HG03108 (cell line): ENCODE measurements around the gene MYBPC2.

ENCODE experiments used
- ATAC-seq: cut with Tn5 transposase; IDR thresholded peaks from one replicate; pipeline ENCODE4 v1.9.1; 2021; ENCODE audit warnings: moderate library complexity; ENCODE audit not compliant: unreplicated experiment

Gene MYBPC2

DNA sequence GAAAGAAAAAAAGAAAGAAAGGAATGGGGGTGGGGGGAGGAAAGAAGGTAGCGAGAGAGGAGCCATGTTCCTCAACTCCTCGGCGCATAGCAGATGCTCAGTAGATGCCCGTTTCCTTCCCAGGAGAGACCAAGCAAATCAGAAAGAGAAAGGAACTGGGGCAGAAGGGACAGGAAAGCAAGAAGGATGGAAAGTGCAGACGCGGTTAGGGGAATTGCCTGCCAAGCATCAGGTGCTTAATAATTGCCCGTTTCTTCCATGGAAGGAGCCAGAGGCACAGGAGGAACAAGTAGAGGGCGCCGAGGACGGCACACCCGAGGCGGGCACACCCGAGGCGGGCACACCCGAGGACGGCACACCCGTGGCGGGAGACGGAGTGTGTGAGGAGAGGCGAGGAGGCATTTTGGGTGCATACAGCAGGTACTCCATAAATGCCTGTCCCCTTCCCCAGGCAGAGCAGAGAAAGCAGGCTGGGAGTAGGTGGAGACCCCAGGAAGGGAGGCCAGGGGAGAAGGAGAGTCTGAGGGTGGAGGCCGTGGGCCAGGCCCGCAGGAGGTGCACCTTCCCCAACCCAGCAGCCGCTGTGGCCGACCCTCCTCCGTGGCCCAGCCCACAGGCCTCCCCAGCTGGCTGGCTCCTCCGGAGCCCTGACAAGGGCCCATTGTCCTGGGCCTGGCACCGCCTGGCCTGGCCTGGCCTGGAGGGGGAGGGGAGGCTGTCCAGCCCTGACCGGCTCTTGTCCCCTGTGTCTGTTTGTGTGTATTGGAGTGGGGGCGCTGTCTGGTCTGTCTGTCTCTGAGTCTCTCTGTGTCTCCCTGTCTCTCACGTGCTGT is 63.7 kb downstream of the MYBPC2 start:
- no peak for ATAC-seq

DNA sequence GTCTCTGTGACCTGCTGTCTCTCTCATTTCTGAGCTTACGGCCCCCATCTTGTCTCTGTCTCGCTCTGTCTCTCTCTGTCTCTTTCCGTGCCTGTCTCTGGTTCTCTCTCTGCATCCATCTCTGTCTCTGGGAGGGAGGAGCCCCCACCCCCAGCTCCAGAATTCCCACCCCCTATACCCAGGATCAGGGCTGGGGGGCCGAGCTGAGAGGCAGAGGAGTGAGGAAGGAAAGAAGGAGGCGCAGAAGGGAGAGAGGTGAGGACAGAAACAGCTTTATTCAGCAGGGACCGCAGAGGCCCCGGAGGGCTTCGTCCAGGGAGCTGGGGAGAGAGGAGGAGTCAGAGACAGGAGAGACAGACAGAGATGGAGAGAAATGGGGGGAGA is 64.3 kb downstream of the MYBPC2 start:
- ATAC-seq, result no peak

DNA sequence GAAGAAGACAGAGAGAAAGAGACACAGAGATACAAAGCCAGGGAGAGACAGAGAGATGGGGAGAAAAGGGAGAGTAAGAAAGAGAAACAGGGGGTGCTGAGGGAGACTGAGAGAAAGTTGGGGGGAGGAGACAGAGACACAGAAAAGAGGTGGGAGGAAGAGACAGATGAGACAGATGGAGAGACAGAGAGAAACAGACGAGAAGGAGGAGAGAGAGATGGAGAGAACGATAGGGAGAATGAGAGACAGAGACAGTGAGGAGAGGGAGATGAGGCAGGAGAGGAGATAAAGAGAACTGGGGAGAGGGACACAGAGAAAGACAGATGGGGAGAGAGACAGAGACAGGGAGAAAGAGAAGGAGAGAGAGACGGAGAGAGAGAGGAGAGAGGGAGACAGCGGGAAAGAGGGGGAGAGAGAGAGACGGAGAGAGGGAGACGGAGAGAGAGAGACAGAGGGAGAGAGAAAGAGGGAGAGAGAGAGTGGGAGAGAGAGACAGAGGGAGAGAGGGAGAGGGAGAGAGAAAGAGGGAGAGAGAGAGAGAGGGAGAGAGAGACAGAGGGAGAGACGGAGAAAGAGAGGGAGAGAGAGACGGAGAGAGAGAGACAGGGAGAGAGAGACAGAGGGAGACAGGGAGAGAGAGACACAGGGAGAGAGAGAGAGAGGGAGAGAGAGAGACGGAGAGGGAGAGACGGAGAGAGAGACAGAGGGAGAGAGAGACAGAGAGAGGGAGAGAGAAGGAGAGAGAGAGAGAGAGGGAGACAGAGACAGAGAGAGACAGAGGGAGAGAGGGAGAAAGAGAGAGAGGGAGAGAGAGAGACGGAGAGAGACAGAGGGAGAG is 65.7 kb downstream of the MYBPC2 start:
- no peak for ATAC-seq

- ATAC-seq, result no peak
Observed at GRCh38 chr19:50500060-50500752, 67.5 kb downstream of the MYBPC2 start.

- no peak for ATAC-seq
Observed at GRCh38 chr19:50500753-50501151, 68.1 kb downstream of the MYBPC2 start.

DNA sequence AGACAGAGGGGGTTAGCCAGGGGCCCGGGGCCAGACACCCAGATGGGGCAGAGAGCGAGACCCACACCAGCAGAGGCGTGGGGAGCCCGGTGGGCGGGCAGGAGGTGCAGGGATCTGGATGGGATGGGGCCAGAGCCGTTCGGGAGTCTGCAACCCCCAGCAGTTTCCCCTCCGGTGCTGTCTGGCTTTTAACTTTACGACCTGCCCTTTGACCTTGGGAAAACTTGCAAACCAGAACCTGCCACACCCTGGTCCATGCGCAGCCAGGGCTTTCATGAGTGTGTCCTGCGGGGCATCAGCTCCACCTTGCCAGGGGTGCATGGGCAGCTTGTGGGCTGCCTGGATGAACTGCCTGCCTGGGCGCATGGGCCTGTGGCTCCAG is 68.5 kb downstream of the MYBPC2 start:
- ATAC-seq, result no peak

GRCh38 chr19:50501568-50502475 is 69.1 kb downstream of the MYBPC2 start:
- ATAC-seq, result no peak

DNA sequence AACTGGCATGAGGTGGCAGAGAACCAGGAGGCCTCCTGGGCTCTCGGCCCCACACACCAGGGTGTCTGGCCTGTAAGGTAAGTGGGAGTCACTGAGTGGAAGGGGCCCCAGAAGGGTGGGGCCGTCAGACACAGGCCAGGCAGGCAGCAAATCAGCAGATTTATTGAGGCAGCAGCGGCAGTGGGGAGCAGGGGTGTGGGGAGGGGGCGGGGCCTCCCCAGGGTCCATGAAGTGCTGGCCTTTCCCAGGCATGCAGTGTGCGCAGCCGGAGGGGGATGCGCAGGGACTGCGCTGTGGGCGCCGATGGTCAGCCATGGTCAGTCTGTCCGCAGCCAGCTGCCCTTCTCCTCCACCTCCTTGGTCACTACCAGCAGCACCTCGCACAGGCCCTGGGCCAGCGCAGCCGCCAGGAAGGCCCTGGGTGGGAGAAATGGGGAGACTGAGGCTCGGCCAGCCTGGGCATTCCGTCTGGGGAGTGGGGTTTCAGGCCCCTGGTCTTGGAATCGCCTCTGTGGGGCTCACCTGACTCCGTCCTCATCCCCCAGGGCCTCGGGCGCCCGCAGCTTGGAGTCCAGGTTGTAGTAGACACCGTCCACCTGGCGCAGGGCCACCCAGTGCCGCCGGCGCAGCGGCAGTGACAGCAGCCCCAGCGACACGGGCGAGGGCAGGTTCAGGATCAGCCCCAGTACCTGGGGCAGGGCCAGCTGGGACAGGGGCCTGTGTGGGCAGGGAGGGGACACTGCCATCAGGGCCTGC is 73.3 kb downstream of the MYBPC2 start:
- ATAC-seq, result no peak

DNA sequence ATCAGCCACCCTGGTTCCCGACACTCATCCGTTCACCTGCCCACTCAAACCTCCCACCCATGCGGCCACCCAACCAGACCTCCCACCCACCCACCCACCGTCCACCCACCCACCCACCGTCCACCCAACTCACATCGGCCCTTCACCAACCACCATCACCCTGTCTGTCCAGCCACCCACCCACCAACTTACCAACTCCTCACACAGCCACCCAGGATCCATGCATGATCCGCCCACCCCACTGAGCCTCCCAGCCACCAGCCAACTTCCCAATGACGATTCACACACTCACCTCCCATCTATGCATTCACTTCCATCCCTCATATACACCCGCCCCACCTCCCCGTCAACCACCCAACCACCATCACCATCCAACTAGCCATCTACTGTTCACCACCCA is 74.0 kb downstream of the MYBPC2 start:
- ATAC-seq, result no peak

DNA sequence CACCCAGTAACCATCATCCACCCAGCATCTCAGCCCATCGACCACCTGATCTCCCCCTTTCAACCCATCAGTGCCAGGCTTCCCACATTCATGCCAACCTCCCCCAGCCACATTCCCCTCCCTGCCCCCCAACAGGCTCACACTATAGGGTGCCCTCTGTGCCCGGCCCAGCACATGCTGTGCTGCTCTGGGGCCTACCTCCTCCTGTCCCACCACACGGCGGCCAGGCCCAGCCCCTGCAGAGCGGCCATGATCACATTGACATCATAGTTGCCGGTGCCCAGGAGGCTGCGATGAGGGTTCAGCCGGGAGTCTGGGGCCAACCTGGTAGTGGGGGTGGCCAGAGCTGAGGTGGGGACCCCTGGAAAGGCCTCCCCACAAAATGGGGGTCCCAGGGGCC is 74.7 kb downstream of the MYBPC2 start:
- ATAC-seq, result no peak

DNA sequence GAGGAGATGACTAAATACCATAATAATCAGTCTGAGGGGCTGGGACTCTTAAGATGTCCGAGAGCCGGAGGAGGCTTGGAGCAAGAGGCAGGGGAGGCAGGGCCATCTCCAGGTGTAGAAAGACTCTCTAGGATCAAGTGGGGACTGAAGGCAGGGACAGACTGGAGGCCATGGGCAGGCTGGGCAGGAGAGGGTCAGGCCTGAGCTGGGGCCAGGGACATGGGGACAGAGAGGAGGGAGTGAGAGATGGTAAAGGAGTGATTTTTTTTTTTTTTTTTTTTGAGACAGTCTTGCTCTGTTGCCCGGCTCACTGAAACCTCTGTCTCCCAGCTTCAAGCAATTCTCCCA is 76.1 kb downstream of the MYBPC2 start:
- ATAC-seq, result no peak

- no peak for ATAC-seq
Observed at GRCh38 chr19:50509366-50509765, 76.7 kb downstream of the MYBPC2 start.

GRCh38 chr19:50510121-50510670 is 77.5 kb downstream of the MYBPC2 start:
- ATAC-seq, result no peak

DNA sequence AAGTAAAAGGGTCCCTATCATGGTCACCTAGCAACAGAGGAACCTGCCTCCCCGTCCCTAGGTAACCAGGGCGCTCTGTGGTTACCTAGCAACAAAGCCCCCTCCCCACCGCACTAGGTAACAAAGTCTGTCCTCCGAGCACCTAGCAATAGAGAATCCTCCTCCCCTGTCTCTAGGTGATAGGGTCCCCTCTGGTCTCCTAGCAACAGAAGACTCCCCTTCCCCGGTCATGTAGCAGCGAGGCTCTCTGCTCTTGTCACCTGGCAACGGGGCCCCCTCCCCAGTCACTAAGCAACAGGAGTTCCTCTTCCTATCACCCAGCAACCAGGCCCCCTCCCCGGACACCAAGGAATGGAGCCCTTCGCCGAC is 78.0 kb downstream of the MYBPC2 start:
- ATAC-seq, result no peak

DNA sequence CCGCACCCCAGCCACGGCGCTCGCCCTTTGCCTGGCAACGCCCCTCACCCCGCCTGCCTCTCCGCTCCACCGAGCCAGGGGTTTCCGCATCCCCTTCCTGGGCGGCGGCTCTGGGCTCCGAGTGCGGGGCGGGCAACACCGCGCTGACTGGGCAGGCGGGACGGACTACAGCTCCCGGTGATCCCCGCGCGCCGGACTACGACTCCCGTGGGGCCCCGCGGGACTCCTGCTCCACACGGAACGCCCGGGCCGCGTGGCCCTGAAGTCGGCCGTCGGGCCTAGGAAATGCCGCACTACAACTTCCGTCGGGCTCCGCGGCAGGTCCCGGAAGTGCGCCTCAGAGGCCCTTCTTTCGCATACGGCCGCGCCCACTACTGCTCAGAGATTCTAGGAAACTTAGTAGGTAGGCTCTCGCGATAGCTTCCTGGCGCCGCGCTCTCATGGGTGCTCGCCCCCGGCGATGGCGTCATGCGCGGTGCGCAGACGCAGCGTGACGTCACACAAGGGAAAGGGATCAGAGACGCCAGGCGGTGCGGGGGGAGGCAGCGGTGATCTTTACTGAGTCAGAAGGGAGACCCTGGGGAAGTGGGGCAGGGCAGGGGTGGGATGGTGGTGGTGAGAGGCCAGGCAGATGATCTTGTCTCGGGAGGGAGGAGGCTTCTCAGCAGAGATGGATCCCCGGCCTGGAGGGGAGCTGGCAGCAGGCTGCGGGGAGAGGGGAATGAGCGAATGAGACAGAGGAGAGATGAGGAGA is 78.6 kb downstream of the MYBPC2 start, which contains the start of gene JOSD2:
JOSD2 (minus strand) TSS at position 123 of the 754 bp plus-strand sequence. CDS start 760 bp downstream, outside the sequence.
- ATAC-seq, result peak; percentile 85

DNA sequence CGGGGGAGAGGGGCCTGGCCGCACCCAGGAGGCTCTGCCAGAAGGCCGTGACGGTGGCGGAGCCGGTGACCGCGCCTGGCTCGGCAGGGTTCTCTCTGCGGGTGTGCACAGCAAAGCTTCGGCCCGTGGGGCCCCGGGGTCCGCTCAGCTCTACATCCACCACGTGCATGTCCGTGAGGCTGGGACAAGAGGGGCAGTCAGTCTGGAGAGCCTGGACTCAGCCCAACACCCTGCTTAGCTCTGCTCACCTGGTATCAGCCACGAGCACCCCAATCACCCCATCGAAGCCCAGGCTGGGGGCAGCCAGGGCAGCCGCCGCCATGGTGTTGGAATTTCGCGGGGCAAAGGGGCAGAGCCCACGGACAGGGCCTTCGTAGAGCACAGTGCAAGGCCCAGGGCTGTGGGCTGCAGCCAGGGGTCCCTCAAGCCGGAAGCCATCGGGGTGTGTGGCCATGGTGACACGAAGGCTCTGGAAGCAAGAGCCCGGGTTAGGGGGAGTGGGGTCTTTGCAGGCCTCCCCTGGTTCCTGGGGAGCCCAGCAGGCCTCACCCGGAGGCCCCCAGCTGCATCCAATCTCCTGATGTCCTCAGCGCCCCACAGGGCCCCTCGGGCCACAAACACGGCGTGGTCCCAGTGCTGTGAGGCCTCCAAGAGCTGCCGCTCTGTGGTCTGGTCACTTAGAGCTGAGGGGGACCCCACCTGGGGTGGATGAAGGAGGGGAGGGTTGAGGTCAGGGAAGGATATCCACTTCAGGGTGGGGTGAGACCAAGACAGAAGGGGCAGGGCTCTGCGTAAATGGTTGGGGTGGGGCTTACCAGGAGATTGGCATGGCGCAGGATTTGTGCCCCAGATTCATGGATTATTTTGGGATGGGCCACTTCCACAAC is 79.7 kb downstream of the MYBPC2 start:
- no peak for ATAC-seq

GRCh38 chr19:50512999-50513745 is 80.5 kb downstream of the MYBPC2 start:
- no peak for ATAC-seq
